ENCODE measurements around the gene NFE2L1.
"Not testable (repeated sequence)": the region's sequence is repeated elsewhere in the genome, so short reads cannot be mapped to it uniquely, and the experiment has no call there.

NFE2L1 gene

GRCh38 chr17:48031966-48032365, 16.2 kb upstream of the NFE2L1 start:
- H3K4me3 ChIP-seq (ENCODE audit: low read depth, low read length) = no peak overlapping the region
- peaks cover 1% of the 10 kb centered on the region for H3K4me1 ChIP-seq
- no peak for TF ChIP-seq CTCF (IDR thresholded peaks at IDR 0.05; ENCODE audit: low read depth, low read length)
- H3K27me3 ChIP-seq = no peaks in the 10 kb centered on the region
- no peaks in the 10 kb centered on the region for H3K36me3 ChIP-seq
- DNase-seq = no peak
- H3K9me3 ChIP-seq = no peaks in the 10 kb centered on the region

- not testable (repeated sequence) for H3K4me3 ChIP-seq (ENCODE audit: low read depth, low read length); DNase-seq; H3K9me3 ChIP-seq; H3K4me1 ChIP-seq; H3K27me3 ChIP-seq; H3K36me3 ChIP-seq
Measured at GRCh38 chr17:48034734-48035133, 13.4 kb upstream of the NFE2L1 start.

GRCh38 chr17:48036693-48037035, 11.5 kb upstream of the NFE2L1 start:
- no peak for DNase-seq
- H3K27me3 ChIP-seq = no peaks in the 10 kb centered on the region
- no peaks in the 10 kb centered on the region for H3K36me3 ChIP-seq
- no peaks in the 10 kb centered on the region for H3K9me3 ChIP-seq
- peak overlapping the region; percentile 77 for H3K4me3 ChIP-seq (ENCODE audit: low read depth, low read length)
- H3K4me1 ChIP-seq = no peaks in the 10 kb centered on the region
- no peak for TF ChIP-seq CTCF (IDR thresholded peaks at IDR 0.05; ENCODE audit: low read depth, low read length)

- Histone ChIP-seq H3K9me3 (no peaks in the 10 kb centered on the region), H3K4me3 (ENCODE audit: low read depth, low read length) (peak within 1 kb of the TSS; percentile 77), H3K4me1 (no peaks in the 10 kb centered on the region), H3K27me3 (no peaks in the 10 kb centered on the region), H3K36me3 (no peaks in the 10 kb centered on the region)
- TF ChIP-seq CTCF (IDR thresholded peaks at IDR 0.05; ENCODE audit: low read depth, low read length) = peak; percentile 70
- DNase-seq = peak; percentile 59
Measured at GRCh38 chr17:48037036-48037837, 10.9 kb upstream of the NFE2L1 start, which contains the start of gene COPZ2. Gene COPZ2 (minus strand): TSS chr17:48037797. CDS start chr17:48037777, 20 bp downstream.

GRCh38 chr17:48037838-48038323, 10.3 kb upstream of the NFE2L1 start:
- peak overlapping the region; percentile 77 for H3K4me3 ChIP-seq (ENCODE audit: low read depth, low read length)
- H3K4me1 ChIP-seq = no peaks in the 10 kb centered on the region; the same call in 1 of the 2 replicates
- no peaks in the 10 kb centered on the region for H3K27me3 ChIP-seq
- H3K9me3 ChIP-seq = no peaks in the 10 kb centered on the region
- DNase-seq = no peak
- no peak for TF ChIP-seq CTCF (IDR thresholded peaks at IDR 0.05; ENCODE audit: low read depth, low read length)
- H3K36me3 ChIP-seq = no peaks in the 10 kb centered on the region

- Histone ChIP-seq H3K4me3 (ENCODE audit: low read depth, low read length) (no peak overlapping the region), H3K9me3 (no peaks in the 10 kb centered on the region), H3K27me3 (no peaks in the 10 kb centered on the region), H3K36me3 (no peaks in the 10 kb centered on the region), H3K4me1 (no peaks in the 10 kb centered on the region; the same call in none of the 2 replicates)
- DNase-seq = no peak
- TF ChIP-seq CTCF (IDR thresholded peaks at IDR 0.05; ENCODE audit: low read depth, low read length) = no peak
Measured at GRCh38 chr17:48038687-48039086, 9.5 kb upstream of the NFE2L1 start.
